ENCODE measurements around the gene LCN15.
"Not testable (repeated sequence)": the region's sequence is repeated elsewhere in the genome, so short reads cannot be mapped to it uniquely, and the experiment has no call there.

Gene LCN15

GRCh38 chr9:136719195-136719880 lies 45.0 kb downstream of the LCN15 start:
- no peak for DNase-seq

- no peak for DNase-seq
Measured at GRCh38 chr9:136718345-136719194, 45.7 kb downstream of the LCN15 start.

GRCh38 chr9:136717399-136717798 lies 46.9 kb downstream of the LCN15 start:
- no peak for DNase-seq

- no peak for DNase-seq
Measured at GRCh38 chr9:136714893-136715274, 49.4 kb downstream of the LCN15 start.

- DNase-seq: no peak
Measured at GRCh38 chr9:136714096-136714892, 50.0 kb downstream of the LCN15 start.

- no peak for DNase-seq
Measured at GRCh38 chr9:136713550-136713949, 50.8 kb downstream of the LCN15 start.

GRCh38 chr9:136712690-136713544 lies 51.4 kb downstream of the LCN15 start:
- DNase-seq: no peak

- peak; percentile 15 for DNase-seq
Measured at GRCh38 chr9:136711751-136712689, 52.3 kb downstream of the LCN15 start, which contains the start of gene DIPK1B. DIPK1B (plus strand) TSS chr9:136712572; CDS start chr9:136712666, 94 bp downstream.

GRCh38 chr9:136711219-136711648 lies 53.1 kb downstream of the LCN15 start:
- DNase-seq: not testable (repeated sequence)

- DNase-seq: no peak
Measured at GRCh38 chr9:136710543-136710942, 53.8 kb downstream of the LCN15 start.

Data from NCI-H526 treated with DMSO at 0.1 percent for 48 hours (cell line).